Measurements from ENCODE around the gene OR13H1. TPM values are rescaled to one million over a fixed set of nuclear protein-coding genes. Genes with fewer than 3 reads are reported as not detected.

OR13H1 gene
- total and polyA plus RNA-seq, 2 donors from 2014 or later = not detected

GRCh38 chrX:131564553-131565229, 20.8 kb downstream of the OR13H1 start:
- H3K4me3 ChIP-seq (ENCODE audit: low read length in 3 of 3) = no peak overlapping the region
- H3K9ac ChIP-seq (ENCODE audit: low read length in 3 of 3) = no peak overlapping the region
- FAIRE-seq (no peak), DNase-seq (no peak)
- H3K27me3 ChIP-seq (ENCODE audit: control insufficient read depth, insufficient read depth, low read length) = peaks cover 3% of the 10 kb centered on the region
- H3K36me3 ChIP-seq (ENCODE audit: control insufficient read depth in 2 of 3, insufficient read depth in 3 of 3, low read length in 3 of 3) = no peaks in the 10 kb centered on the region
- H3K4me1 ChIP-seq (ENCODE audit: control insufficient read depth in 2 of 3, insufficient read depth in 2 of 3, low read depth in 1 of 3, low read length in 3 of 3) = no peaks in the 10 kb centered on the region
- H3K27ac ChIP-seq (ENCODE audit: low read depth in 2 of 2, low read length in 2 of 2) = no peak overlapping the region
- TF ChIP-seq CTCF (IDR thresholded peaks at IDR 0.05; ENCODE audit: borderline replicate concordance, extremely low read depth, insufficient read depth) = no peak
- no peaks in the 10 kb centered on the region for H3K9me3 ChIP-seq (ENCODE audit: control insufficient read depth in 2 of 3, insufficient read depth in 1 of 3, low read length in 3 of 3)
- intact Hi-C loops (cut with DNase I) = no loop called here

- DNase-seq (no peak), FAIRE-seq (no peak)
- Histone ChIP-seq H3K9ac (ENCODE audit: low read length in 3 of 3) (no peak overlapping the region), H3K9me3 (ENCODE audit: control insufficient read depth in 2 of 3, insufficient read depth in 1 of 3, low read length in 3 of 3) (no peaks in the 10 kb centered on the region), H3K27ac (ENCODE audit: low read depth in 2 of 2, low read length in 2 of 2) (no peak overlapping the region), H3K4me1 (ENCODE audit: control insufficient read depth in 2 of 3, insufficient read depth in 2 of 3, low read depth in 1 of 3, low read length in 3 of 3) (no peaks in the 10 kb centered on the region), H3K27me3 (ENCODE audit: control insufficient read depth, insufficient read depth, low read length) (peaks cover 3% of the 10 kb centered on the region), H3K36me3 (ENCODE audit: control insufficient read depth in 2 of 3, insufficient read depth in 3 of 3, low read length in 3 of 3) (no peaks in the 10 kb centered on the region), H3K4me3 (ENCODE audit: low read length in 3 of 3) (no peak overlapping the region)
- intact Hi-C loops (cut with DNase I) = no loop called here
- TF ChIP-seq CTCF (IDR thresholded peaks at IDR 0.05; ENCODE audit: borderline replicate concordance, extremely low read depth, insufficient read depth) = no peak
These were observed 22.0 kb downstream of the OR13H1 start for GRCh38 chrX:131565909-131566308.

- DNase-seq (no peak), FAIRE-seq (no peak)
- no peaks in the 10 kb centered on the region for H3K27me3 ChIP-seq (ENCODE audit: control insufficient read depth, insufficient read depth, low read length)
These were observed 27.5 kb downstream of the OR13H1 start for GRCh38 chrX:131571348-131571747.

More at GRCh38 chrX:131571348-131571747, 27.5 kb downstream of the OR13H1 start:
- no peak for TF ChIP-seq CTCF (IDR thresholded peaks at IDR 0.05; ENCODE audit: borderline replicate concordance, extremely low read depth, insufficient read depth)
- H3K9ac ChIP-seq (ENCODE audit: low read length in 3 of 3) = no peak overlapping the region
- H3K27ac ChIP-seq (ENCODE audit: low read depth in 2 of 2, low read length in 2 of 2) = no peak overlapping the region
- no peaks in the 10 kb centered on the region for H3K4me1 ChIP-seq (ENCODE audit: control insufficient read depth in 2 of 3, insufficient read depth in 2 of 3, low read depth in 1 of 3, low read length in 3 of 3)
- no peaks in the 10 kb centered on the region for H3K36me3 ChIP-seq (ENCODE audit: control insufficient read depth in 2 of 3, insufficient read depth in 3 of 3, low read length in 3 of 3)
- intact Hi-C loops (cut with DNase I) = no loop called here
- H3K9me3 ChIP-seq (ENCODE audit: control insufficient read depth in 2 of 3, insufficient read depth in 1 of 3, low read length in 3 of 3) = no peaks in the 10 kb centered on the region
- H3K4me3 ChIP-seq (ENCODE audit: low read length in 3 of 3) = no peak overlapping the region
